K562 (cell line): ENCODE measurements around the gene VPS35. TPM values are rescaled to one million over a fixed set of nuclear protein-coding genes. Genes with fewer than 3 reads are reported as not detected.
A peak's percentile ranks its signal among the peaks of the same experiment; 100 is the strongest.

Source experiments
- BACH1 ChIP-seq: fragments of 200-800 bp; sonication (Bioruptor generic); IDR thresholded peaks from 2 replicates; pipeline ENCODE4 v1.6.1; 2016; ENCODE audit warnings: missing genetic modification characterization, missing compliant biosample characterization
- BRCA1 ChIP-seq, 2 experiments: fragments of 450-650 bp in 1 of 2; sonication (generic) in 1 of 2; formaldehyde crosslinking in 1 of 2; IDR thresholded peaks; 2 replicates each; pipeline versions ENCODE4 v1.5.0 to v1.6.1; 2017 to 2020; ENCODE audit warnings: mild to moderate bottlenecking in 1 of 2, missing genetic modification reagents in 1 of 2
- BRD4 ChIP-seq: fragments of 200-600 bp; sonication (generic); IDR thresholded peaks from 2 replicates; pipeline ENCODE4 v1.6.1; 2017; ENCODE audit warnings: inconsistent platforms
- CHD1 ChIP-seq: fragments of 200-600 bp; sonication (generic); IDR thresholded peaks from one replicate; pipeline ENCODE4 v1.6.1; 2012; ENCODE audit warnings: mild to moderate bottlenecking, moderate library complexity, low read length, inconsistent platforms
- CSDE1 ChIP-seq, 2 experiments: fragments of 450-650 bp; IDR thresholded peaks; 2 replicates each; pipeline ENCODE4 v1.6.1; 2016; ENCODE audit warnings: mild to moderate bottlenecking in 1 of 2
- ETV6 ChIP-seq, 3 experiments: fragments of 150-350 bp in 1 of 3; sonication (generic) in 1 of 3; formaldehyde crosslinking in 1 of 3; IDR thresholded peaks; 2 replicates each; pipeline versions ENCODE4 v1.6.1 to v1.8.0; 2014 to 2022; ENCODE audit warnings: borderline replicate concordance in 2 of 3, low read depth in 2 of 3, antibody characterized with exemption in 1 of 3, low read length in 1 of 3, mild to moderate bottlenecking in 1 of 3, missing genetic modification reagents in 1 of 3
- GABPB1 ChIP-seq: sonication (generic); formaldehyde crosslinking; IDR thresholded peaks from 2 replicates; pipeline ENCODE4 v1.8.0; 2022; ENCODE audit warnings: mild to moderate bottlenecking, missing genetic modification reagents
- GATA2 ChIP-seq: sonication (generic); formaldehyde crosslinking; IDR thresholded peaks from 2 replicates; pipeline ENCODE4 v1.4.0; 2020; ENCODE audit warnings: mild to moderate bottlenecking, missing genetic modification reagents
- GTF2E2 ChIP-seq: fragments of 200-800 bp; sonication (Bioruptor generic); IDR thresholded peaks from 2 replicates; pipeline ENCODE4 v1.6.1; 2016; ENCODE audit warnings: missing genetic modification characterization, missing compliant biosample characterization
- KDM2B ChIP-seq: fragments of 250-450 bp; sonication (Bioruptor Pico); IDR thresholded peaks from 2 replicates; pipeline ENCODE4 v1.8.0; 2021; ENCODE audit warnings: mild to moderate bottlenecking, moderate library complexity
- LARP7 ChIP-seq: fragments of 450-650 bp; IDR thresholded peaks from 2 replicates; pipeline ENCODE4 v1.6.1; 2016
- MAFK ChIP-seq: IDR thresholded peaks from 2 replicates; pipeline ENCODE4 v1.6.1; 2011; ENCODE audit warnings: low read length, improper control_type of control experiment
- MAZ ChIP-seq, 2 experiments: fragments of 450-650 bp in 1 of 2; sonication (generic) in 1 of 2; formaldehyde crosslinking; IDR thresholded peaks in 1 of 2; conservative IDR thresholded peaks in 1 of 2; 2 replicates each; pipeline versions ENCODE4 v1.4.0 to v1.5.0; 2020; ENCODE audit warnings: mild to moderate bottlenecking in 1 of 2, missing genetic modification reagents in 1 of 2
- PHF8 ChIP-seq: fragments of 200-600 bp; sonication (generic); IDR thresholded peaks from 2 replicates; pipeline ENCODE4 v1.6.1; 2012; ENCODE audit warnings: mixed run types, mild to moderate bottlenecking, inconsistent platforms, low read length, moderate library complexity, borderline replicate concordance
- RAD51 ChIP-seq: fragments of 450-650 bp; IDR thresholded peaks from 2 replicates; pipeline ENCODE4 v1.7.1; 2016; ENCODE audit warnings: low read depth, mild to moderate bottlenecking, borderline replicate concordance
- RBM25 ChIP-seq: fragments of 200-400 bp; formaldehyde crosslinking; IDR thresholded peaks from 2 replicates; pipeline ENCODE4 v1.6.1; 2018; ENCODE audit warnings: low read length, low read depth, moderate library complexity; ENCODE audit not compliant: severe bottlenecking
- SAFB2 ChIP-seq: fragments of 200-400 bp; formaldehyde crosslinking; IDR thresholded peaks from 2 replicates; pipeline ENCODE4 v1.6.1; 2018; ENCODE audit warnings: borderline replicate concordance, low read length, low read depth, moderate library complexity; ENCODE audit not compliant: severe bottlenecking
- SNIP1 ChIP-seq: fragments of 450-650 bp; IDR thresholded peaks from 2 replicates; pipeline ENCODE4 v1.7.1; 2017; ENCODE audit warnings: low read depth, mild to moderate bottlenecking
- TAF15 ChIP-seq: fragments of 200-400 bp; formaldehyde crosslinking; IDR thresholded peaks from 2 replicates; pipeline ENCODE4 v1.6.1; 2017; ENCODE audit warnings: mild to moderate bottlenecking, low read depth, low read length, moderate library complexity
- THRA ChIP-seq: fragments of 450-650 bp; IDR thresholded peaks from 2 replicates; pipeline ENCODE4 v1.6.1; 2017; ENCODE audit warnings: mild to moderate bottlenecking, moderate library complexity
- USF1 ChIP-seq: sonication (generic); formaldehyde crosslinking; IDR thresholded peaks from 2 replicates; pipeline ENCODE4 v1.9.0; 2022; ENCODE audit warnings: mild to moderate bottlenecking, missing genetic modification reagents
- WHSC1 ChIP-seq: IDR thresholded peaks from one replicate; pipeline ENCODE4 v1.6.1; 2012; ENCODE audit warnings: low read length, control low read depth, inconsistent platforms
- ZKSCAN3 ChIP-seq: fragments of 250-450 bp; sonication (Bioruptor Pico); IDR thresholded peaks from 2 replicates; pipeline ENCODE4 v1.4.0; 2020
- ZNF280A ChIP-seq: fragments of 450-650 bp; IDR thresholded peaks from 2 replicates; pipeline ENCODE4 v1.6.1; 2018; ENCODE audit warnings: mild to moderate bottlenecking, low read depth; ENCODE audit not compliant: partially characterized antibody
- ZNF282 ChIP-seq: sonication (generic); formaldehyde crosslinking; IDR thresholded peaks from 2 replicates; pipeline ENCODE4 v1.8.1; 2023; ENCODE audit warnings: missing genetic modification reagents
- ZNF324 ChIP-seq: fragments of 250-450 bp; sonication (Bioruptor Pico); IDR thresholded peaks from 2 replicates; pipeline ENCODE4 v1.4.0; 2020; ENCODE audit warnings: mild to moderate bottlenecking
- ZNF586 ChIP-seq: fragments of 450-650 bp; formaldehyde crosslinking; conservative IDR thresholded peaks from 2 replicates; pipeline ENCODE4 v1.4.0; 2020; ENCODE audit warnings: mild to moderate bottlenecking, moderate library complexity
- polyA plus RNA-seq, 8 experiments: library from polyadenylated mRNA; depleted of rRNA in 4 of 8; stranded (reverse) in 5 of 8; unstranded in 3 of 8; fragments of >200 nt; fragmentation: Nextera tagmentation in 2 of 8; fragmentation: Illumina TruSeq in 1 of 8; extraction: Ambion mirVana in 2 of 8; extraction: Trizol in 1 of 8; gene quantifications; 2 replicates each; pipeline versions ENCODE4 v1.2.1 to v1.2.3, GENCODE V29; 2011 to 2014; ENCODE audit warnings: inconsistent platforms in 1 of 8, missing spikeins in 1 of 8
- total RNA-seq, 7 experiments: library from RNA; depleted of rRNA in 6 of 7; stranded (reverse); fragments of >200 nt in 6 of 7; fragmentation: Illumina TruSeq in 2 of 7; extraction: Trizol in 2 of 7; gene quantifications; 2 replicates each; pipeline versions ENCODE4 v1.2.1 to v1.2.3, GENCODE V29; 2011 to 2021; ENCODE audit warnings: low replicate concordance in 1 of 7

VPS35 gene
- total and polyA plus RNA-seq, 9 of the 15 experiments (the other 6 are each of a cell fraction or from before 2014, with no cell fraction given): 32.7 to 131 (median 66.2) TPM

GRCh38 chr16:46688654-46689364 lies at the start of gene VPS35 (continued):
- TF ChIP-seq MAFK (no peak), RBM25 (no peak), WHSC1 (no peak), TAF15 (no peak), LARP7 (no peak), ZNF586 (CRISPR knock-in tag) (no peak), USF1 (CRISPR knock-in tag) (peak; percentile 95), GTF2E2 (no peak), CHD1 (no peak), GATA2 (CRISPR knock-in tag) (no peak), MAZ (CRISPR knock-in tag; conservative IDR thresholded peaks at IDR 0.05 in 1 of 2, IDR thresholded peaks at IDR 0.05 in 1 of 2) (peak; percentile 71 to 74; a peak in 3 of 4 replicates), THRA (no peak), ETV6 (IDR thresholded peaks at IDR 0.05; ENCODE audit: borderline replicate concordance in 1 of 2, low read depth in 2 of 2, low read length in 1 of 2) (no peak), ETV6 (CRISPR knock-in tag; IDR thresholded peaks at IDR 0.05; ENCODE audit: borderline replicate concordance) (no peak), ZNF280A (no peak), KDM2B (CRISPR knock-in tag) (no peak), ZKSCAN3 (CRISPR knock-in tag) (no peak), BACH1 (no peak), BRCA1 (IDR thresholded peaks at IDR 0.05) (no peak), BRCA1 (CRISPR knock-in tag; IDR thresholded peaks at IDR 0.05) (no peak), SNIP1 (no peak), PHF8 (peak; percentile 66; the same call in 1 of the 2 replicates), SAFB2 (no peak), ZNF282 (CRISPR knock-in tag) (no peak), BRD4 (no peak), CSDE1 (IDR thresholded peaks at IDR 0.05) (no peak), GABPB1 (CRISPR knock-in tag) (0 out of 2 replicates have a peak, but pooled peaks have one; percentile 11), ZNF324 (CRISPR knock-in tag) (0 out of 2 replicates have a peak, but pooled peaks have one; percentile 31), RAD51 (peak; percentile 95)
